ENCODE measurements around the gene CCDC61. TPM values are rescaled to one million over a fixed set of nuclear protein-coding genes. Genes with fewer than 3 reads are reported as not detected.

Gene CCDC61
- total and polyA plus RNA-seq, 2 donors from 2014 or later: 17.8 to 22.2 TPM

GRCh38 chr19:46040125-46040524, 44.9 kb downstream of the CCDC61 start:
- Histone ChIP-seq H3K4me1 (ENCODE audit: control insufficient read depth in 2 of 3, insufficient read depth in 2 of 3, low read depth in 1 of 3, low read length in 3 of 3) (no peaks in the 10 kb centered on the region), H3K9ac (ENCODE audit: low read length in 3 of 3) (no peak overlapping the region), H3K9me3 (ENCODE audit: control insufficient read depth in 2 of 3, insufficient read depth in 1 of 3, low read length in 3 of 3) (no peaks in the 10 kb centered on the region), H3K27me3 (ENCODE audit: control insufficient read depth, insufficient read depth, low read length) (no peaks in the 10 kb centered on the region), H3K36me3 (ENCODE audit: control insufficient read depth in 2 of 3, insufficient read depth in 3 of 3, low read length in 3 of 3) (no peaks in the 10 kb centered on the region), H3K4me3 (ENCODE audit: low read length in 3 of 3) (no peak overlapping the region), H3K27ac (ENCODE audit: low read depth in 2 of 2, low read length in 2 of 2) (no peak overlapping the region)
- intact Hi-C loops (cut with DNase I): no loop called here
- no peak for DNase-seq
- FAIRE-seq: no peak
- no peak for TF ChIP-seq CTCF (IDR thresholded peaks at IDR 0.05; ENCODE audit: borderline replicate concordance, extremely low read depth, insufficient read depth)

- DNase-seq: peak in 3 of 5 donors; percentile 55 to 74 (median 66)
- no peaks in the 10 kb centered on the region for H3K4me1 ChIP-seq (ENCODE audit: control insufficient read depth in 2 of 3, insufficient read depth in 2 of 3, low read depth in 1 of 3, low read length in 3 of 3)
- H3K9ac ChIP-seq (ENCODE audit: low read length in 3 of 3): no peak within 1 kb of the TSS
- intact Hi-C loops (cut with DNase I): no loop called here
- no peaks in the 10 kb centered on the region for H3K27me3 ChIP-seq (ENCODE audit: control insufficient read depth, insufficient read depth, low read length)
- FAIRE-seq: no peak
- no peaks in the 10 kb centered on the region for H3K36me3 ChIP-seq (ENCODE audit: control insufficient read depth in 2 of 3, insufficient read depth in 3 of 3, low read length in 3 of 3)
- H3K4me3 ChIP-seq (ENCODE audit: low read length in 3 of 3): no peak within 1 kb of the TSS
- H3K9me3 ChIP-seq (ENCODE audit: control insufficient read depth in 2 of 3, insufficient read depth in 1 of 3, low read length in 3 of 3): peaks cover 0 to 3% (median 0%) of the 10 kb centered on the region in 3 donors
- H3K27ac ChIP-seq (ENCODE audit: low read depth in 2 of 2, low read length in 2 of 2): no peak within 1 kb of the TSS
- TF ChIP-seq CTCF (IDR thresholded peaks at IDR 0.05; ENCODE audit: borderline replicate concordance, extremely low read depth, insufficient read depth): no peak
These were observed 45.8 kb downstream of the CCDC61 start, which contains the start of gene IGFL4 for GRCh38 chr19:46040952-46041500. TSS of gene IGFL4 (minus strand) at chr19:46041002. CDS start at chr19:46040962, 40 bp downstream.

GRCh38 chr19:46042252-46042883, 47.1 kb downstream of the CCDC61 start:
- H3K4me3 ChIP-seq (ENCODE audit: low read length in 3 of 3): no peak overlapping the region
- TF ChIP-seq CTCF (IDR thresholded peaks at IDR 0.05; ENCODE audit: borderline replicate concordance, extremely low read depth, insufficient read depth): no peak
- intact Hi-C loops (cut with DNase I): no loop called here
- peaks cover 0 to 5% (median 0%) of the 10 kb centered on the region in 3 donors for H3K9me3 ChIP-seq (ENCODE audit: control insufficient read depth in 2 of 3, insufficient read depth in 1 of 3, low read length in 3 of 3)
- H3K9ac ChIP-seq (ENCODE audit: low read length in 3 of 3): no peak overlapping the region
- no peak overlapping the region for H3K27ac ChIP-seq (ENCODE audit: low read depth in 2 of 2, low read length in 2 of 2)
- FAIRE-seq (no peak), DNase-seq (no peak)
- no peaks in the 10 kb centered on the region for H3K36me3 ChIP-seq (ENCODE audit: control insufficient read depth in 2 of 3, insufficient read depth in 3 of 3, low read length in 3 of 3)
- H3K4me1 ChIP-seq (ENCODE audit: control insufficient read depth in 2 of 3, insufficient read depth in 2 of 3, low read depth in 1 of 3, low read length in 3 of 3): no peaks in the 10 kb centered on the region
- H3K27me3 ChIP-seq (ENCODE audit: control insufficient read depth, insufficient read depth, low read length): no peaks in the 10 kb centered on the region
